GM06990 (cell line): ENCODE results near the gene PPARGC1A.

Source experiments
- DNase-seq: peaks from one replicate; pipeline ENCODE4 v3.0.0-alpha.2; 2011; ENCODE audit not compliant: insufficient read length; ENCODE audit errors: extremely low read depth
- H3K27me3 ChIP-seq: replicated peaks from 2 replicates; pipeline ENCODE4 v1.6.0; 2011; ENCODE audit warnings: low read length; ENCODE audit not compliant: control insufficient read depth, insufficient read depth
- H3K36me3 ChIP-seq: 2 replicates; pipeline ENCODE4 v1.5.1; 2011; ENCODE audit warnings: low read length; ENCODE audit not compliant: control insufficient read depth, insufficient read depth
- H3K4me3 ChIP-seq: replicated peaks from 2 replicates; pipeline ENCODE4 v1.5.1; 2011; ENCODE audit warnings: low read depth, mild to moderate bottlenecking, control low read depth, low read length
- CTCF ChIP-seq: IDR thresholded peaks from 2 replicates; pipeline ENCODE4 v1.5.1; 2011; ENCODE audit warnings: low read length, control low read depth, mild to moderate bottlenecking, inconsistent platforms; ENCODE audit not compliant: insufficient read depth, poor library complexity, severe bottlenecking

The PPARGC1A gene

GRCh38 chr4:23814996-23815660, 74.7 kb downstream of the PPARGC1A start:
- H3K27me3 ChIP-seq: no peaks in the 10 kb centered on the region
- H3K4me3 ChIP-seq: no peak overlapping the region
- no peak for DNase-seq
- no peaks in the 10 kb centered on the region for H3K36me3 ChIP-seq
- no peak for TF ChIP-seq CTCF

- H3K27me3 ChIP-seq: no peaks in the 10 kb centered on the region
- no peak for TF ChIP-seq CTCF
- H3K36me3 ChIP-seq: no peaks in the 10 kb centered on the region
- no peak overlapping the region for H3K4me3 ChIP-seq
- DNase-seq: no peak
Measured at GRCh38 chr4:23814587-23814986, 75.3 kb downstream of the PPARGC1A start.

GRCh38 chr4:23811161-23811560, 78.7 kb downstream of the PPARGC1A start:
- Histone ChIP-seq H3K4me3 (no peak overlapping the region), H3K27me3 (no peaks in the 10 kb centered on the region), H3K36me3 (no peaks in the 10 kb centered on the region)
- no peak for TF ChIP-seq CTCF
- DNase-seq: no peak

GRCh38 chr4:23805450-23805851, 84.4 kb downstream of the PPARGC1A start:
- DNase-seq: no peak
- no peaks in the 10 kb centered on the region for H3K27me3 ChIP-seq
- no peak for TF ChIP-seq CTCF
- no peaks in the 10 kb centered on the region for H3K36me3 ChIP-seq
- no peak overlapping the region for H3K4me3 ChIP-seq

- H3K27me3 ChIP-seq: no peaks in the 10 kb centered on the region
- no peak for TF ChIP-seq CTCF
- DNase-seq: no peak
- H3K36me3 ChIP-seq: no peaks in the 10 kb centered on the region
- no peak overlapping the region for H3K4me3 ChIP-seq
Measured at GRCh38 chr4:23789762-23790161, 100.1 kb downstream of the PPARGC1A start.

GRCh38 chr4:23788460-23788859, 101.4 kb downstream of the PPARGC1A start:
- Histone ChIP-seq H3K36me3 (no peaks in the 10 kb centered on the region), H3K4me3 (no peak overlapping the region), H3K27me3 (no peaks in the 10 kb centered on the region)
- TF ChIP-seq CTCF: no peak
- DNase-seq: no peak
